Activated CD8-positive, alpha-beta memory T cell treated with anti-CD3 and anti-CD28 coated beads for 4 hours (primary cell): ENCODE results near the gene MYOF.
A peak's percentile ranks its signal among the peaks of the same experiment; 100 is the strongest.
"Not testable (repeated sequence)": the region's sequence is repeated elsewhere in the genome, so short reads cannot be mapped to it uniquely, and the experiment has no call there.

Source experiments
- DNase-seq, 2 donors: peaks; one replicate each; pipeline ENCODE4 v3.0.0-alpha.2; 2020; ENCODE audit warnings: low read depth in 2 of 2

Gene MYOF

DNA sequence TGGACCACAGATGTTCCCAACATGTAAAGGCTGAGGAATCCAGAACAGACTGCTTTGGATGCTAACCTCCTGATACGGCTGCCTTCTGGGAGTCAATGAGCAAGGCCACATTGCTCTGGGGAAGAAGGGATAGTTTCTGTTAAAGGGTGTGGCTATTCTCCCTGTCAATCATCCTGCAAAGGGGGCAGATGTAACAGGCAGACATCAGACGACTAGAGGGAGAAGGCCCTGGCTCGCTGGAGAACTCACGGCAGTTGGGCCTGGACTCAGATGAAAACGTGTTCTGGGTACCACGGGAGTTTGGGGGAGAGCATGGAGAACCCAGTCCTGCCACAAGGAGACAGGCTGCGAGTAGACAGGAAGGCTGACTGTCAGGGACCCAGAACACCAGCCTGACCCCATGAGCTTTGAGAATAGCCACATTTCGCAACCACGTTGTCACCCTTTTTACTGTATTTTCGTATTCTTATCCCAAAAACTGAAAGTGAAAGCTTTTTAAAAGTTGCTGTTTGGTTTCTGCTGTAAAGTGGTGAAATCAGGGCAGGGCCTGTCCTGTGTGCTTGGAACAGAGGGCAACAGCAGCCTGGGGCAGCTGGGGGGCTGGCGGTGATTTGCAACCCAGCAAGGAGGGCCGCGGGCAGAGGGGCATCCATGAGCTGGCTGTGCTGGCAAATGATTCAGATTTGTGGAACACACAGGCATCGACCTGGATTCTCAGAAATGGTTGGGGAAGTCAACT is 95.3 kb downstream of the MYOF start:
- no peak for DNase-seq

DNA sequence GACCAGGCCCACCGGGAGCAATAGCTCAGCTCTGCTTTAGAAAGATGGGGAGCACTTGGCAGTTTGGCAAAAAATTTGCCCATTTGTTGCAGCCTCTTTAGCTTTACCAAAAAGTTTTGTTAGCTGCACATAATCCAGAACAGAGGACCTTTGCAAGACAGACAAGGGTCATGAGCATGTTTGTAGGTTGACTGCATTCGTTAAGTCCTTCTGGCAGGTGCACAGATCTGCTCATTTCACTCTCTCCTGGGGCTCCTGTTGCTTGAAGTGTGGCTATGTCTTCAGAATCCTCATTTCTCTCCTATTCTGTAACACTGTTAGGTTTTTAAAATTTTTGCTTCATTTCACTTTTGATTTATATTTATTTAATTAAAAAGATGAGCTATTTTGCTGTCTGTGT is 96.8 kb downstream of the MYOF start:
- DNase-seq: no peak

DNA sequence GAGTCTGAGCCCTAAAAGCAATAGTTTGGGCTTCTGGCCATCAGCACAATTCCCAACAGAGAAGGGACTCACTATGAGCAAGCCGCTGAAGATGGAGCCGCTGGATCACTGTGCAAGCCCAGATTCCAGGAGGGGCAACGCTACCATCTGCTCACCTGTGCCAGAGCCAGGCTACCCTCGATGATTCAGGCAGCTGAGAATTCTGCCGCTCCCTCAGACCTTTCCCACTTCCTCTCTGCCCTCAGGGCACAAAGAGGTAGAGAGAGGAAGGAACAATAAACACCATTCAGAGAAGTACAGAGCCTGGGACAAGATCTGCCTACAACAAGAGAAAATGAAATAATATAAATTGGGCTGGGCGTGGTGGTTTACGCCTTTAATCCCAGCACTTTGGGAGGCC is 98.1 kb downstream of the MYOF start:
- DNase-seq: no peak

DNA sequence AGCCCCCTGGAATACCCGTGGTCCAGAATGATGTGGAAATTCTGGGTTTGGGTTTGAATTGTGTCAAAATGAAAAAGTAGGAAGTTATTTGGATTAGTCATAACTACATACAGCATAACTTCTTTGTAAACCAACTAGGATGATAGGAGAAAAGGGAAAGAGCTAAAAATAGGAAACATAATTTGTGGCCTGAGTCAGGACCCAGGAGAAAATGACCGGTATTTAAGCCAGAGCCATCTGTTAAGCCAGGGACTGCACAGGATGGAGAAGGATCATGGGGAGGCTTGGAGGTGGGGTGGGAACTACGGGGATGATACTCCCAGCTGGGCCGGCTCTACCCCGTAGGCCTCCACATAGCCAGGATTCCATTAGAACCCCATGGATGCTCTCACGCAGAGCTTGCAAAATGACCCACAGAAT is 98.6 kb downstream of the MYOF start:
- no peak for DNase-seq

DNA sequence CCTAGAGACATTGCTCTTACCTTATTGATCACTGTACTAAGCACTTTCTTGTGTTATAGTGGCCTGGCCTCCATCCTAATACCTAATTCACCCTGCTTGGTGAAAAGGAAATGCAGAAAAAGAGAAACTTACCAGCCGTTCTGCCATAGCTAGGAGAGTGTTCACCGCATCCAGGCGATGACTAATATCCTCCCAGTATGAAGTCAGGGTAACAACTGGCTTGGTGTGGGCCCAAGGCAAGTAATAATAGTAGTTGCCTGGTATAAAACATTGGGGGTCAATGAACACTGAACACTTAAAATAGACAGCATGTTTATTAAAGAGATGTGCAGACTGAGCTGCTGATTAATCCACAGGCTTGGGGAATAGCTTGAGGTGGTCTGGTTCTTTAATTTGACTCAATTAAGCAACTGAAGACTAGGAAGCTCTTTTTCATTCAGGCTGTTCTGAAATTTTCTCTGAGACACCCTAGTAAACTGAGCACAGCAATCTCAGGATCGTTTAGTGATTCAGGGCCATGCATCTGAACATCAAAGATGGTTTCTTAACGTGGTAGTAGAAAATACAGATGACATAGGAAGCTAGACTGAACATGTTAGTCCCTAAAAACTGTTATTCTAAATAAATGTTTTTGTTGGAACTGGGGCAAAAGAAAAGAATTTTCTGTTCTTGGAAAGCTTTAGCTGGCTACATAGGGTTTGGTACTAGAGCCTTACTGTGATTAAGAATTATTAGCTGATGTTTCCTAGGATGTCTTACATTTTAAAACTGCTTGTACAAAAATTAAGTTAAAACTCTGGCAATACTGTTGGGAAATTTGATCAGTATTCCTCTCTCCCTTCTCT is 102.2 kb downstream of the MYOF start:
- no peak for DNase-seq

DNA sequence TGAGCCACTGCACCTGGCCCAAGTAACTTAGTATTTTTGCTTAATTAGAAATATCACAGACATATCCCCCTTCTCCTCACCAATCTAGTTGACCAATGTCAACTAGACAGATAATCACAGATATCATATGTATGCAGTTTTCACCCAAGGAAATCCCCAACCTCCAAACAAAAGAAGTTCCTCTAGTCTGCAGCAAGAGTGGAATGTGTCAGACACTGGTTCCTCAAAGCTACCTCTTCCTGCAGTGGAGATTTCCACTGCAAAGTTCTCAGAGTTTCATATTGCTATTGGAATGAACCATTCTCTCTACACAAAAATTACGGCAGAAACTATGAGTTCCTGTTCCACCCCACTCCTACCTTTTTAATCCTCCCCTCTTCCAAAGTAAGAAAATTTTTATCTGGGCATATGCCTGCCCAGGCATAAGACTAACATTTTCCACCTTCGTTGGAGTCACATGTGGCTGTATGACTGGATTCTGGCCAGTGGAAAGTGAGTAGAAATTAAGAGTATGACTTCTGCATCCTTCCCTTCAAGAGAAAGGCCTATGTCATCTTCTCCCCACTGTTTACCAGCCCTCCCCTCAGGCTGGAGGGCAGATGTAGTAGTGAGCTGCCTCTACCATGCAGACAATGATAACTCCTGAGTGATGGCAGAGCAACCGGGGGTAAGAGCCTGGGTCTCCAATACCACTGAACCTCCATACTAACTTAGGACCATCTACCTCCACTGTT is 103.0 kb downstream of the MYOF start:
- DNase-seq: no peak

DNA sequence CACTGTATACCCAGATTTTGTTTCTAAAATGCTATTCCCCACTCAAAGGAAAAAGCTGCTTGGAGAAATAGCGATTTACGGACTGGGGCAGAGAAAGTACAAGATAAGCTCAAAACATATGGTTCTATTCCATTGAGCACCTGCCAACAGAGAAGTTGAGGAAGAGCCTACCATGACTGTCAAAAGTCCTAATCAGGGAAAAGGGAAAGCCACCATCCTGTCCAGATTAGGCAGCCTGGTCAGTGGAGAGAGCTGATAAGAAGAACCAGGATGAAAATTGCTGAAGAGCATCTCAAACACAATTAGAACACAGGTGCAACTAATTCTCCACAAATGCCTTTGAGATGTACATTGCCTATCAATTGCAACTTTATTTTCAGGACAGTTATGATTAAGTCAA is 104.1 kb downstream of the MYOF start:
- no peak for DNase-seq

DNA sequence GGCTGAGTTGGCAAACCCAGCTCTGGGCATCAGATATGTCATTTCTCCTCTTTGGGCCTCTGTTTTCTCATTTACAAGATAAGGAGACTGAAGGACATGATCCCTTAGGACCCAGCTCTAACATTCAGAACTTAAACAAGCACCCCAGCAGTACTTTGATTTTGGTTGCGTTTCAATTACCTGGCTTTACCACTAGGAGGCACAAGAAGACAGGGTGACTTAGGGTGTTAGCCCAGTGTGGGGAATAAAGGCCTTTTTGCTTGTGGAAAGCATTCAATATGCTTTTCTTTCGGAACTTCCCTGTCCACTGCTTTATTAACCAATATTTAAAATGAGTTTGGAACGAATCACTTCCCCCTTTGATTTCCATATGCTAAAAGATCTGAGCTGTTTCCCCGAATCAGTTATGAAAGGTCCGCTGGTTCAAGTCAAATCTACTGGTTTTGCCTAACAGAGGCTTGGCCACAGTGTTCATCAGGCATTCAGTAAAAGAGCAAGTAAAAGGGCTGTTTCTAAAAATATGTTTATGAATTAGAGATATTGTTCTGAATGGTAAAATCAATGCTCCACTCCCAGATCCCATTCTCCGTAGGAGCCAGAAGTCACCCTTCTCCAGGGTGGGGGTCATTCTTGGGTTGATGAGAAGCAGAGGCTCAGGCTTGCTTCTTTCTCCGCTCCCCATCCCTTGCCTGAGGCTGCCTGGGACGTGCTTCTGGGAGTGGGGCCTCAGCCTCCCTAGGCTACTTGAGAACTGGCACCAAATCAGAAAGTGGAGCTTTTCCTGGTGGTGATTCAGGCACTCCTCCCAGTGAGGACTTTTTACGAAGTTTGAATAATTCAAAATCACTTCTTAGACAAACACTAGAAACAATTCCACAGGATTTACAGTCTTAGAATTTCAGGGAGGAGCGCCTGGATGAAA is 105.5 kb downstream of the MYOF start:
- peak in 1 of 2 donors; percentile 12 for DNase-seq

DNA sequence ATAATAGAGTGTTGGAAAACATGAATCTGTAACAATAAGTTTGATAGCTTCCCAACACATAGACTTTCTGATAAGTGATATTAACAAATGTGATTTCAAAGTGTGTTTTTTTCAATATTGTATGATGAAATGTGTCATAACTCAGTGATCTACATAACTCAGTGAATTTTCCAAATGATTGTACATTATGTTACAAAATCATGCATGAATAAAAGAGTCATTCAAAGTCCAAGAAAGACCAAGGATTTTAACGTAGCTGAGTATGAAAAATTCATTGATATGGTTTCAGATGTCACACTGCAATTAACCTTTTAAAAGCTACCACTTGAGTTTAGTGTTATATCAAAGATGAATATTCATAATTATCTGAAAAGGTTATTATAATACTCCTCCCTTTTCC is 111.2 kb downstream of the MYOF start:
- no peak for DNase-seq

DNA sequence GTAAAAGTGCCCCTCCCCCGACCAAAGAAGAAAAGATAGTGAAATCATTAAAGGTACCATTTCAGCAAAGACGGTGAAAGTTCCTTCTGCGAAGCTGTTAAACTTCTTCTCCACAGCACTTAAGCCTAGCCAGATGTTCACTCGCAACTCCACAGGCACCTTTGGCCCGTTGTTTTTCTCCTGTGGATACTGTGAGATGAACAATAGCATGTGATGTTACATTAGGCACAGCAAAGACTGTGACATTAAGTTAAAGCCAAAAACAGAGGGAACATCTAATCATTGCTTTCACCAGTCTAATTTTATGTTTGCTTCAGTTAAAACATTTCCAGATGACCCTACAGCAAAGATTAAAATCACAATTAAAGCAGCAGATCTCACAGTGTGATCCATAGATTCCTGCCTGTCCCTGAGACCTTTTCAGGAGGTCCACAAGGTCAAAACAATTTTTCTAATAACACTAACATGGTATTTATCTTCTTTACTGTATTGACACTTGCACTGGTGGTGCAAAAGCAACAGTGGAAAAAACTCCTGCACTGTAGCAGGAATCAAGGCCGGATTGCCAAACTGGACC is 112.5 kb downstream of the MYOF start:
- no peak for DNase-seq

DNA sequence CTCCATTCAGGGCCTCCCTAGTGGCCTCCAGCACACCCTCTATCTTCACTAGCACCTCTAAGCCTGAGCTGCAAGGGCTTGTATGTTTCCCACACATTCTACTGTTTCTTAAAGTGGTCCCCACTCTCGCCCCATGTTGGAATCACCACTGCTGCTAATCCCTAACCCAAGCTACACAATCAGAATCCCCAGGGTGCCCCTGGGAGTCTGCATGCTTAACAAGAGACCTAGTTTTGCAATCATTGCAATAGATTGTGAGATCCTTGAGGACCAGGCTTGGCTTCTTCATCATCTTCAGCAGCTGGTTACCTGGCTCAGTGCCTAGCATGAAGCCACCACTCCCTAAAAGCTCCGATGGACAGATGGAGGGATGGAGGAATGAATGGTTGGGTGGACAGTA is 113.9 kb downstream of the MYOF start:
- DNase-seq: no peak

DNA sequence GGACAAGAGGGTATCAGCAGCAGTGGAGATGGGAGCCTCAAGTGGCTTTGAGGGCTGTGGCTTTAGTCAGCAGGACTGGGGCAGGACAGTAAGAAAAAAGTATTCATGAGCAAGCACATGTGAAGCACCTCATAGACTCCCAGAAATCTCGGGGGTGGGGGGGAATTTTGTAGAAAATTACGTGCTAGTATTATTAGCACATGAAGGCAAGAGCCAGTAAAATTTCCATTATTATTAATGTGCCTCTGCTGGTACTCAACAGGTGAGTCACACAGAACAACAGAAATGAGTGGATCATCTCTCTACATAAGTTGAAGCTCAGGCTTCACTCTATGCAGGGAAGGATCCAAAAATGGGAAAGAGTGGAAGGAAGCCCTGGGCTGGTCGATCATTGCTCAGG is 114.5 kb downstream of the MYOF start:
- DNase-seq: no peak

DNA sequence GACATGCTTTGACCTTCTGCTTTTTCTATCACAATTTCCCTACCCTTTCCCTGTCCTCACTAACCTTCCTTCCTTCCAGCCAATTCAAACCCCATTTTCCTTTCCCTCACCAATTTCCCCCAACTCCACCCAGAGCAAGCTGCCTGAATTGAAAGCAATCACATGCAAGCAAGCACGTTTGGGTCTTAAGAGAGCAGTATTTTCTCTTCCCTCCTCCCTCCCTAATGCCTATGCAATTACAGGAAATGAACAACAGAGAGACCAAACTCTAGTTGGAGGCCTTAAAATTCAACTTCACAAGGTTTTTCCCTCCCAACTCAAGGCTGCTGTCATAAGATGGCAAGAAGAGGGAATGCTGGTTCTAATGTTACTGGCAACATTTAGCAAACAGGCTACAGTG is 117.2 kb downstream of the MYOF start:
- DNase-seq: no peak

DNA sequence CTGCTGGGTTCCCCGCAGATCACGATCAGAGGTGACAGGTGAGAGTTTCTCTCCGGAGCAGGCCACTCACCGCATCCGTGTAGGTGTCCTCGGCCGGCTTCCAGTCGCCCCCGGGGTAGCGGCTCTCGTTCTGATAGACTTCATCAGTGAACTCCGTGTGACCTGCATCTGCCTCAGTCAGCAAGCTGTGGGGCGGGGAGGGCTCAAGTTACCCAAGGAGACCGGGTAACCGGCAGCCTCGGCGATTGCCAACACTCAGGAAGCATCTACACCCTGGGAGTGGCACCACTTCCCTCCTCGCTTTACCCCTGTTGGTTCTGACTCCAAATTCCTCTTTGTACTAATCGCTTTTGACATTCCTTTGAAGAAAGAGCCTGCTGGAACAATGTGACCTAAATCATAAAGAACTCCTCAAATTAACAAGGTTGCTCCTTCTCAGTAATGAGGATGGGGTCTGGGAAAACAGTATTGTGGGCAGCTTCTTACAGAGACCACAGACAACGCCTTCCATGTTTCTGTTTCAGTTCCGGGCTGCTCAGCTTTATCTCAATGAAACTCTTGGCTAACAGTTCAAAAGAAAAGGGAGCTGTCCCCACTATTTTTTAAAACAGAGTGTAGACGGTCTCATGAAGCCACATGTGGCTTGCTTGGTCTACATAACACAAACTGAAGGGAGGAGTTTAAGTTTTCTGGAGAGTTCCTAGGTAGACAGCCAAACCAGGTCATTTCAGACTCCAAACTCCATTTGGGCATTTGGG is 118.1 kb downstream of the MYOF start:
- DNase-seq: no peak

DNA sequence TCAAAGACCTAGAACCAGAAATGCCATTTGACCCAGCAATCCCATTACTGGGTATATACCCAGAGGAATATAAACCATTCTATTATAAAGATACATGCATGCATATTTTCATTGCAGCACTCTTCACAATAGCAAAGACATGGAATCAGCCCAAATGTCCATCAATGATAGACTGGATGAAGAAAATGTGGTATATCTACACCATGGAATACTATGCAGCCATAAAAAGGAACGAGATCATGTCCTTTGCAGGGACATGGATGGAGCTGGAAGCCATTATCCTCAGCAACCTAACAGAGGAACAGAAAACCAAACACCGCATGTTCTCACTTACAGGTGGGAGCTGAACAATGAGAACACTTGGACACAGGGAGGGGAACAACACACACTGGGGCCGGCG is 123.7 kb downstream of the MYOF start:
- not testable (repeated sequence) for DNase-seq

DNA sequence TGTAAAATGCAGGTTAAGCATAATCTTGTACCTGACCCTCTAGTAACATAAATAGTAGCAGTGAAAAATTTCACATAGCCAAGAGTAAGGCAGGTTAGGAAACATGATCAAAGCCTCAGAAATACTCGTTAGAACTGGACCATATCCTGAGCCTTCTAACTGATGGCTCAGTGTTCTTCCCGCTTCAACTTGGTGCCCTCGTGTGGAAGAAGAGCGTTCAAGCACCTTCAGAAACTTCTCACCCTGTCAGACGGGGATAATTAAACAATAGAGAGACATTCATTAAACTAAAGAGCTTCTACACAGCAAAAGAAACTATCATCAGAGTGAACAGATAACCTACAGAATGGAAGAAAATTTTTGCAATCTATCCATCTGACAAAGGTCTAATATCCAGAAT is 124.5 kb downstream of the MYOF start:
- no peak for DNase-seq

DNA sequence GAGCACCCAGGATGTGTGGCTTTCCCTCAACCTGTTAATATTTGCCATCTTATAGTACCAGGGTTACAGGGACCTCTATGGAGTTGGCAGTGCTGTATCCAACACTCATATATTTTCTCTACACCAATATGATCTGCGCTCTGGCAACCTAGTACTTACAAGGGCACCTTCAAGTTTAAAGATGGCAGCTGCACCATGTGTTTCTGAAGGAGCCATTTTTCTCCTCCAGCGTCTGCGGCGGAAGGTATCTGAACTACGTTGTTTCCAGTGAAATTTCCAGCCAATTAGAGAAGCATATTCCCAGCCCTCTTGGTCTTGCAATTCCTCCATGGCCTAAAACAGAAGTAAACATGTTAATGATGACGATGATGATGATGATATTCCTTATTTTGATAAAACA is 125.6 kb downstream of the MYOF start:
- no peak for DNase-seq

DNA sequence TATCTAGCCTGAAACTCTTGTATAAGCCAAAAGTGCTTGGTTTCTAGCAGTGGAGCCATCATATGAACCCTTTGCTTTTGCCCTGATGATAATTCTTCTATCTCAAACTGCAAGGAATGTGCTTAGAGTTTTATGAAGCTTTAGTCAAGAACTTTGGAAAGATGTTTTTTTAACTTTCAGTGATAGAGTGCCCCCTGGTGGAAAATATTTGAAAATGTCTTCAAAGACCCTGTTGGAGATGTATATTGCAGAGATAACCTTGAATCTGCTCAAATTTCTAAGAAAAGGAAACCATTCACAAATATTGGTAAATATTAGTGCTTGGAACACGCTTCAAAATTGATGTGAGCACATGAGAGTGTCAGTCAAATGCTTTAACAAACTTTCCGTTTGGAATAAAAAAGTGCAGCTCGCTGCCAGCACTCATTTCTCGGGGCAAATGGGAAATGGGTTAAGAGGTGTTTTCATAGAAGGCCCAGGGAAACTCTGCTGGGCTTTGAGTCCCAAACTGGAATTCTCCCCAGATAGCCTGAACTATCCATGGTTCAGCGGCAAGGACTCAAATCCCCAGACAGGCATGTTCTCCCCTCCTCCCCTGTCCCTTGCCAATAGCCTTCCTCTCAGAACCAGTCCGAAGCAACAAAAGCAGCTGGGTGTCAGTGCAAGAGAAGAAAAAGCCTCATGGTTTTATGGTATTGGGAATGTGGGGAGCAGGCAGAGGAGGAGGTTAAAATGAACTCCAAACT is 129.3 kb downstream of the MYOF start:
- no peak for DNase-seq

DNA sequence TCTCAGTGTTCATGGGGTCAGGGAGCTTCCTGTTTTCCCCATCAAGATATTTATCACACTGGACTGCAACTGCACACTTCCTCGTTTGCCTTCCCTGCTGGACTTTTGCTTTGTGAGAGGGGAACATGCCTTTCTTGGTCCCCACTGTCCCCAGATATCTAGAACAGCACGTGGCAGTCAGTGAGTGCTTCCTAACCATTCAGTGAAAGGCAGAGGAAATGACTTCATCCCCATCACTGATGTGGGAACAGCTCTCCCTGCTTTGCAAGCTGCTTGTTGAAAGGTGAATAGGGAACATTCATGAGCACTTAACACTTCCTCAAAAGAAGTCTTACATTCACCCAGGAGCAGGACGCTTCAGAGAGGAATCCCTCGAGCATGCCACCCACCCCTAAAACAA is 135.4 kb downstream of the MYOF start:
- DNase-seq: no peak

DNA sequence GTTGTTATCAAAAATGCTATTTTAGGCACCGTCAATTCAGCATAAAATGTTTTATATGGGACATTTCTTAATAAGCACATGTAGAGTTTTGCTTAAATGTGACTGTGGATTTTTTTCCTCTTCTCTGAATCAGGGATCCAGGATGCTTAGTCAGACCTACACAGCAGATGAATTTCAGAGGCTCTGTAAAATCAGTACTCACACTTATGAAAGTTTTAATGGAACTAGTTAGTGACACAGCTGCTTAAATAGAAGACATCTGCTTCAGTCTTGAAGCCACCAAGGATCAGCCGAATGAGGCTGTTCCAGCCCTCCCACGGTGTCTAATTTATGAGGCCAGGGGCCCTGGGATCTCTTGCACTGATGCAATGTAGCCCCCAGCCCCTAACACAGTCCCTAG is 136.0 kb downstream of the MYOF start:
- DNase-seq: no peak
